Body of pancreas (tissue), 4 donors: ENCODE measurements around the gene GNRH2. TPM values are rescaled to one million over a fixed set of nuclear protein-coding genes. Genes with fewer than 3 reads are reported as not detected.
"Not testable (repeated sequence)": the region's sequence is repeated elsewhere in the genome, so short reads cannot be mapped to it uniquely, and the experiment has no call there.

Experiments
- ATAC-seq: fragments of 150-250 bp; one replicate; pipeline ENCODE4 v1.9.1; 2016
- DNase-seq, 4 donors: peaks; one replicate each; pipeline ENCODE4 v3.0.0-alpha.2; 2019
- H3K27ac ChIP-seq, 4 donors: fragments of 200-600 bp; sonication (generic); 1 replicate in 3 of 4; 2 replicates in 1 of 4; pipeline versions ENCODE4 v1.5.1 to v1.6.1; 2016 to 2019; ENCODE audit warnings: mild to moderate bottlenecking in 1 of 4, mixed read lengths in 1 of 4, moderate library complexity in 1 of 4
- H3K27me3 ChIP-seq, 2 donors: fragments of 200-600 bp; sonication (generic); one replicate each; pipeline ENCODE4 v1.6.0; 2016; ENCODE audit warnings: mild to moderate bottlenecking in 1 of 2
- H3K36me3 ChIP-seq, 2 donors: fragments of 200-600 bp; sonication (generic); replicated peaks in 1 of 2; 2 replicates each; pipeline ENCODE4 v1.5.1; 2016; ENCODE audit warnings: low read depth in 2 of 2; ENCODE audit not compliant: insufficient read depth in 1 of 2
- H3K4me1 ChIP-seq: fragments of 200-600 bp; sonication (generic); one replicate; pipeline ENCODE4 v1.6.0; 2016
- H3K4me3 ChIP-seq, 2 donors: fragments of 200-600 bp; sonication (generic); 1 replicate in 1 of 2; 2 replicates in 1 of 2; pipeline ENCODE4 v1.5.1; 2016 to 2019
- H3K9me3 ChIP-seq, 3 donors: fragments of 200-600 bp; sonication (generic); 1 replicate in 2 of 3; 2 replicates in 1 of 3; pipeline ENCODE4 v1.5.1; 2016
- POLR2A ChIP-seq, 3 donors: fragments of 450-650 bp; IDR thresholded peaks; one replicate each; pipeline ENCODE4 v1.6.1; 2016; ENCODE audit warnings: antibody characterized with exemption in 3 of 3, mild to moderate bottlenecking in 2 of 3
- WGBS, 2 donors: methylation state at CpG; one replicate each; pipeline ENCODE4 v1.1.5; 2017; 5-methylcytosine and 5-hydroxymethylcytosine counted together
- intact Hi-C: fragments of 100-400 bp; cut with DNase I; formaldehyde crosslinking; loops from one replicate; pipeline ENCODE4 v1.15.1; 2023
- total RNA-seq, 2 donors: library from RNA; depleted of rRNA; stranded (reverse); fragments of >200 nt; gene quantifications; one replicate each; pipeline ENCODE4 v1.1.0, GENCODE V29; 2016
- TF ChIP-seq, protein P1 (sequence below), 7 experiments: fragments of 450-650 bp in 4 of 7; fragments of 200-600 bp in 3 of 7; sonication (generic) in 3 of 7; IDR thresholded peaks; one replicate each; pipeline ENCODE4 v1.5.1; 2016 to 2019; ENCODE audit warnings: antibody characterized with exemption in 7 of 7

GNRH2 gene
- total RNA-seq, 2 donors from 2014 or later: not detected

DNA sequence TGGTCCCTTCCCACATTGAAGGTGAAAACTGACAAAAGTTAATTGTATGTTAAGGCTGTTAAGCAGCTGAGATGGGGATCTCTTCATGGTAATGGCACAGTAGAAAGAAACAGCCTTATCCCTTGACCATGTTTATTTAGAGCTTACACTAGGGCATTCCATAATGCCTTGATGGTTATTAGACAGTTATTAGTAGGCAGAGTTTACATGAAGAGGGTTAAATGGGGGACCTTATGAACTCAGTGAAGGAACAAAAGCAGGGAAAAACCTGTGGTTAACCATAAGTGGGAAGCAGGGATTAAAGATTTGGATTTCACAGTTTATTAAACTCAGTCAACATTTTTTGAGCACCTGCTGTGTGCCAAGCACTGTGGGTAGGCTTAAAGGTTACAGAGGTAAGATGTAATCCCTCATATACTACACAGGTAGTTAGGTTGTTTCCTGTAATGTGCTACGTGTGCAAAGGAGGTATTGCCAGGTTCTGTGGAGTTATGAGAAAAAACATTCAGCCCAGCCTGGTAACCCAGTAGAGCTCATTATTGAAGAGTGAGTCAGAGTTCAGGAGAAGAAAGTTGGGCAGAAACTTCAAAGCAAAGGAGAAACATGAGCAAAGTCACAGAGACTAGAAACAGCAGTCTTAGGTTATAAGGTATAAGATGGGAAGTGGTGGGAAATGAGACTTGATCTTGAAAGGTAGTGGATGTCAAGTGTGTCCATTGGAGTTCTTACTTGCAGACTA lies 32.3 kb upstream of the GNRH2 start:
- no peak overlapping the region for H3K4me3 ChIP-seq
- H3K9me3 ChIP-seq: no peaks in the 10 kb centered on the region
- DNase-seq: no peak
- 82 to 85% methylated on average over 1 of the region's 1 CpG for WGBS, 2 donors
- no peaks in the 10 kb centered on the region for H3K27me3 ChIP-seq
- H3K36me3 ChIP-seq: peaks cover 0 to 3% of the 10 kb centered on the region in 2 donors
- TF ChIP-seq POLR2A (IDR thresholded peaks at IDR 0.05): no peak
- TF ChIP-seq, protein P1, sequence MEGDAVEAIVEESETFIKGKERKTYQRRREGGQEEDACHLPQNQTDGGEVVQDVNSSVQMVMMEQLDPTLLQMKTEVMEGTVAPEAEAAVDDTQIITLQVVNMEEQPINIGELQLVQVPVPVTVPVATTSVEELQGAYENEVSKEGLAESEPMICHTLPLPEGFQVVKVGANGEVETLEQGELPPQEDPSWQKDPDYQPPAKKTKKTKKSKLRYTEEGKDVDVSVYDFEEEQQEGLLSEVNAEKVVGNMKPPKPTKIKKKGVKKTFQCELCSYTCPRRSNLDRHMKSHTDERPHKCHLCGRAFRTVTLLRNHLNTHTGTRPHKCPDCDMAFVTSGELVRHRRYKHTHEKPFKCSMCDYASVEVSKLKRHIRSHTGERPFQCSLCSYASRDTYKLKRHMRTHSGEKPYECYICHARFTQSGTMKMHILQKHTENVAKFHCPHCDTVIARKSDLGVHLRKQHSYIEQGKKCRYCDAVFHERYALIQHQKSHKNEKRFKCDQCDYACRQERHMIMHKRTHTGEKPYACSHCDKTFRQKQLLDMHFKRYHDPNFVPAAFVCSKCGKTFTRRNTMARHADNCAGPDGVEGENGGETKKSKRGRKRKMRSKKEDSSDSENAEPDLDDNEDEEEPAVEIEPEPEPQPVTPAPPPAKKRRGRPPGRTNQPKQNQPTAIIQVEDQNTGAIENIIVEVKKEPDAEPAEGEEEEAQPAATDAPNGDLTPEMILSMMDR (IDR thresholded peaks at IDR 0.05): no peak
- no peak for ATAC-seq
- intact Hi-C loops: no loop called here
- H3K27ac ChIP-seq: no peak overlapping the region
- no peaks in the 10 kb centered on the region for H3K4me1 ChIP-seq

DNA sequence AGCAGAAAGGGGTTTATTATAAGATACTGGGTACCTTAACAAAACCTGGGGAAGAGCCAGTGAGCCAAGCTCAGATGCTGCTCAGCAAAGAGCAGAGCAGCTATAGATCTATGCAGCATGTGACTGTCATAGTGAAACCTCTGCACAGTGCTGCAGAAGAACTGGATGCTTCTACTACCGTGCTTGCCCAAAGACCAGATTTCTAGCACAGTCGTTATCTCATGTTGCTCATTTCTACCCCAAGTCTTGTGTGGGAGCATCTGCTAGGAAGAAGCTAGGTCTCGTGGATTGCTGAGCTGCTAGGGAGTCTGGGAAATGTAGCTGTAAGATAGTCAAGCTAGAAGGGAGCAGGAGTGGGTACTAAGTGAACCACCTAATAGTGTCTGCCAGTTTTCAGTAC lies 31.7 kb upstream of the GNRH2 start:
- TF ChIP-seq POLR2A (IDR thresholded peaks at IDR 0.05): no peak
- TF ChIP-seq, protein P1 (IDR thresholded peaks at IDR 0.05): no peak
- Histone ChIP-seq H3K27ac (no peak overlapping the region), H3K9me3 (no peaks in the 10 kb centered on the region), H3K4me3 (no peak overlapping the region), H3K36me3 (peaks cover 0 to 3% of the 10 kb centered on the region in 2 donors), H3K4me1 (no peaks in the 10 kb centered on the region), H3K27me3 (no peaks in the 10 kb centered on the region)
- ATAC-seq (no peak), DNase-seq (no peak)
- intact Hi-C loops: no loop called here
- WGBS, 2 donors: 78 to 85% methylated on average over 3 of the region's 3 CpGs

DNA sequence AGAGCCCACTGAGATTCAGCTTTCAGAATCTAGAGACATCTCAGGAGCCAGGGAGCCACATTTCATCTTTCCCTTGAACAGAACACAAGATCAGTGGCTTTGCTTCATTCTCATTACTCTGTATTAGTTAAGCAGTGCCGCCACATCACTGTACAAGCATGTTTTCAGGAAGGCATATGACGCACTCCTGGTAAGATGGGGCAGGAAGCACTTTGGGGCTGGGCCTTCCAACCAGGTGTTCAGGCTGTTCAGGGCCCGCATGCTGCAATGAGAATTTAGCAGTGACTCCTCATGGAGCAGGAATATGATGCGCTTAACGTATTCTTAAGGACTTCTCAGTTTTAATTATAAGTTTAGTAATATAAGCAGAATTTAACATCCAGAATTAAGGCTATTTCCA lies 29.7 kb upstream of the GNRH2 start:
- H3K4me1 ChIP-seq: no peaks in the 10 kb centered on the region
- no peak for TF ChIP-seq POLR2A (IDR thresholded peaks at IDR 0.05)
- TF ChIP-seq, protein P1 (IDR thresholded peaks at IDR 0.05): no peak
- WGBS, 2 donors: 98% methylated on average over 5 of the region's 5 CpGs
- DNase-seq: no peak
- no peaks in the 10 kb centered on the region for H3K9me3 ChIP-seq
- ATAC-seq: no peak
- no peak overlapping the region for H3K4me3 ChIP-seq
- peaks cover 6% of the 10 kb centered on the region in 2 donors for H3K36me3 ChIP-seq
- intact Hi-C loops: no loop called here
- H3K27ac ChIP-seq: no peak overlapping the region
- no peaks in the 10 kb centered on the region for H3K27me3 ChIP-seq

DNA sequence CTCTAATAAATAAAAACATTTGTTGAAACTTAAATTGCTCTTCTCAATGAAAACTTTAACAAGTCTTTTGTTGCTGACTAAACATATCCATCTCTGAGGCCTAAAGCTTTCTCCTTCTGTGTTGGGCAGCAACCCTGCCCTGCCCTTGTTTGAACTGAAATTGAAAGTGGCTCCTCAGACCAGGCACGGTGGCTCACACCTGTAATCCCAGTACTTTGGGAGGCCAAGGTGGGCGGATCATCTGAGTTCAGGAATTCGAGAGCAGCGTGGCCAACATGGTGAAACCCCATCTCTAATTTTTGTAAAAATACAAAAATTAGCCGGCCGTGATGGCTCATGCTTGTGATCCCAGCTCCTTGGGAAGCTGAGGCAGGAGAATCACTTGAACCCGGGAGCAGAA lies 29.2 kb upstream of the GNRH2 start:
- Histone ChIP-seq H3K27me3 (no peaks in the 10 kb centered on the region), H3K27ac (no peak overlapping the region), H3K36me3 (peaks cover 5 to 6% of the 10 kb centered on the region in 2 donors), H3K9me3 (no peaks in the 10 kb centered on the region), H3K4me1 (no peaks in the 10 kb centered on the region), H3K4me3 (no peak overlapping the region)
- ATAC-seq: no peak
- TF ChIP-seq POLR2A (IDR thresholded peaks at IDR 0.05): no peak
- TF ChIP-seq, protein P1 (IDR thresholded peaks at IDR 0.05): no peak
- intact Hi-C loops: no loop called here
- 98 to 100% methylated on average over 7 of the region's 7 CpGs for WGBS, 2 donors
- no peak for DNase-seq

DNA sequence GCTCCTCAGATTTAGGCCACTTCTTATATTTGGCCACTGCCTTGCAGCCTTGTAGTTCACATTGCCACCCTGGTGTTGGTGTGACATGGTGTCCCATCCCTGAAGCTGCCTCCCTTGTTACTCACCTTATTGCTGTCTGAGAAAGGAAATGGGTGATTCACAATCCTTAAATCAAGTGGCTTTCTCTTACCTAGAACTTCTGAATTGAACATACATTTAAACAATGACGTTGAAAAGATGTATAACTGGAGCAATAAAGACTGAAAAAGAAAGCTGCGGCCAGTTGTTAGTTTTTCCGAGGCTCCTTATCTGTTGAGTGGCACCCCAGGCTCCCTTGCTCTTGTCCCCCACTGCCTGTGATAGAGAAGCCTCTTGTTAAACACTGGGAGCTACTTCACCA lies 28.8 kb upstream of the GNRH2 start:
- H3K27me3 ChIP-seq: no peaks in the 10 kb centered on the region
- no peaks in the 10 kb centered on the region for H3K9me3 ChIP-seq
- intact Hi-C loops: no loop called here
- WGBS, 2 donors: 68 to 74% methylated on average over 3 of the region's 3 CpGs
- ATAC-seq (no peak), DNase-seq (no peak)
- peaks cover 5 to 6% of the 10 kb centered on the region in 2 donors for H3K36me3 ChIP-seq
- TF ChIP-seq, protein P1 (IDR thresholded peaks at IDR 0.05): no peak
- TF ChIP-seq POLR2A (IDR thresholded peaks at IDR 0.05): no peak
- H3K4me3 ChIP-seq: no peak overlapping the region
- no peaks in the 10 kb centered on the region for H3K4me1 ChIP-seq
- H3K27ac ChIP-seq: no peak overlapping the region

DNA sequence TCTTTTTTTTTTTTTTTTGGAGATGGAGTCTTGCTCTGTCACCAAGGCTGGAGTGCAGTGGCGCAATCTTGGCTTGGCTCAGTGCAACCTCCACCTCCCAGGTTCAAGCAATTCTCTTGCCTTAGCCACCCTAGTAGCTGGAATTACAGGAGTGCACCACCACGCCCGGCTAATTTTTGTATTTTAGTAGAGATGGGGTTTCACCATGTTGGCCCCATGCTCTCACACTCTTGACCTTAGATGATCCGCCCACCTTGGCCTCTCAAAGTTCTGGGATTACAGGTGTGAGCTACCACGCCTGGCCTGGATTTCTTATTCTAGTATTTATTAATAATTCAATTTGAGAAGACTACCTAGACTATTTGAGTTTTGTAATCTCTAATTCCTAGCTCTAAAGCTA lies 28.1 kb upstream of the GNRH2 start:
- H3K4me3 ChIP-seq, H3K27me3 ChIP-seq, intact Hi-C loops, ATAC-seq, DNase-seq, H3K36me3 ChIP-seq, H3K4me1 ChIP-seq, H3K27ac ChIP-seq, H3K9me3 ChIP-seq: not testable (repeated sequence)
- 89 to 92% methylated on average over 5 of the region's 5 CpGs for WGBS, 2 donors
